T-helper 1 cell treated with Interleukin-12 subunit alpha and Interleukin-12 subunit beta and Interleukin-4 antibody, amounts not matched to agents 30 μg/mL and 1 μg/mL, for 36 hours (primary cell): ENCODE measurements around the gene ATP6V0A1.

ENCODE experiments used
- H3K27ac Mint-ChIP-seq: one replicate; pipeline ENCODE4 v1.8.0; 2021; ENCODE audit warnings: mild to moderate bottlenecking, mixed read lengths
- H3K27me3 Mint-ChIP-seq: one replicate; pipeline ENCODE4 v1.8.0; 2021; ENCODE audit warnings: low read depth, mixed read lengths
- H3K36me3 Mint-ChIP-seq: one replicate; pipeline ENCODE4 v1.8.0; 2021; ENCODE audit warnings: low read depth, mixed read lengths
- H3K4me1 Mint-ChIP-seq: one replicate; pipeline ENCODE4 v1.8.0; 2021; ENCODE audit warnings: low read depth, mixed read lengths
- H3K4me3 Mint-ChIP-seq: one replicate; pipeline ENCODE4 v1.8.0; 2021; ENCODE audit warnings: mild to moderate bottlenecking, moderate library complexity, mixed read lengths
- H3K9me3 Mint-ChIP-seq: one replicate; pipeline ENCODE4 v1.8.0; 2021; ENCODE audit warnings: mixed read lengths

Gene ATP6V0A1

GRCh38 chr17:42484304-42484703 lies 25.6 kb downstream of the ATP6V0A1 start:
- Mint-ChIP-seq H3K4me3 (no peak overlapping the region), H3K4me1 (peaks cover 17% of the 10 kb centered on the region), H3K9me3 (no peaks in the 10 kb centered on the region), H3K27ac (peak overlapping the region; percentile 27), H3K36me3 (peaks cover 36% of the 10 kb centered on the region), H3K27me3 (no peaks in the 10 kb centered on the region)

- Mint-ChIP-seq H3K27ac (no peak overlapping the region), H3K4me3 (no peak overlapping the region), H3K27me3 (no peaks in the 10 kb centered on the region), H3K9me3 (no peaks in the 10 kb centered on the region), H3K4me1 (peaks cover 17% of the 10 kb centered on the region), H3K36me3 (peaks cover 35% of the 10 kb centered on the region)
These were observed 27.0 kb downstream of the ATP6V0A1 start for GRCh38 chr17:42485680-42486079.

- H3K36me3 Mint-ChIP-seq: peaks cover 29% of the 10 kb centered on the region
- peaks cover 17% of the 10 kb centered on the region for H3K4me1 Mint-ChIP-seq
- no peaks in the 10 kb centered on the region for H3K9me3 Mint-ChIP-seq
- H3K27ac Mint-ChIP-seq: peak overlapping the region; percentile 6
- H3K4me3 Mint-ChIP-seq: no peak overlapping the region
- no peaks in the 10 kb centered on the region for H3K27me3 Mint-ChIP-seq
These were observed 29.4 kb downstream of the ATP6V0A1 start for GRCh38 chr17:42488032-42488431.

GRCh38 chr17:42493319-42493718 lies 34.6 kb downstream of the ATP6V0A1 start:
- Mint-ChIP-seq H3K9me3 (no peaks in the 10 kb centered on the region), H3K4me1 (no peaks in the 10 kb centered on the region), H3K4me3 (no peak overlapping the region), H3K27ac (no peak overlapping the region), H3K36me3 (peaks cover 25% of the 10 kb centered on the region), H3K27me3 (no peaks in the 10 kb centered on the region)

GRCh38 chr17:42494673-42495072 lies 36.0 kb downstream of the ATP6V0A1 start:
- Mint-ChIP-seq H3K4me3 (no peak overlapping the region), H3K36me3 (peaks cover 24% of the 10 kb centered on the region), H3K9me3 (no peaks in the 10 kb centered on the region), H3K27me3 (no peaks in the 10 kb centered on the region), H3K27ac (no peak overlapping the region), H3K4me1 (no peaks in the 10 kb centered on the region)

- H3K4me1 Mint-ChIP-seq: no peaks in the 10 kb centered on the region
- H3K27me3 Mint-ChIP-seq: no peaks in the 10 kb centered on the region
- no peak overlapping the region for H3K4me3 Mint-ChIP-seq
- peaks cover 31% of the 10 kb centered on the region for H3K36me3 Mint-ChIP-seq
- no peaks in the 10 kb centered on the region for H3K9me3 Mint-ChIP-seq
- no peak overlapping the region for H3K27ac Mint-ChIP-seq
These were observed 40.1 kb downstream of the ATP6V0A1 start for GRCh38 chr17:42498828-42499227.

GRCh38 chr17:42502091-42502490 lies 43.4 kb downstream of the ATP6V0A1 start:
- no peaks in the 10 kb centered on the region for H3K27me3 Mint-ChIP-seq
- no peaks in the 10 kb centered on the region for H3K9me3 Mint-ChIP-seq
- no peaks in the 10 kb centered on the region for H3K4me1 Mint-ChIP-seq
- no peak overlapping the region for H3K27ac Mint-ChIP-seq
- no peak overlapping the region for H3K4me3 Mint-ChIP-seq
- peaks cover 20% of the 10 kb centered on the region for H3K36me3 Mint-ChIP-seq

- Mint-ChIP-seq H3K4me1 (no peaks in the 10 kb centered on the region), H3K36me3 (peaks cover 22% of the 10 kb centered on the region), H3K27ac (no peak overlapping the region), H3K27me3 (no peaks in the 10 kb centered on the region), H3K9me3 (no peaks in the 10 kb centered on the region), H3K4me3 (no peak overlapping the region)
These were observed 44.2 kb downstream of the ATP6V0A1 start for GRCh38 chr17:42502926-42503325.

- H3K36me3 Mint-ChIP-seq: peaks cover 18% of the 10 kb centered on the region
- peaks cover 6% of the 10 kb centered on the region for H3K4me1 Mint-ChIP-seq
- no peaks in the 10 kb centered on the region for H3K27me3 Mint-ChIP-seq
- H3K27ac Mint-ChIP-seq: no peak overlapping the region
- no peaks in the 10 kb centered on the region for H3K9me3 Mint-ChIP-seq
- H3K4me3 Mint-ChIP-seq: no peak overlapping the region
These were observed 49.0 kb downstream of the ATP6V0A1 start for GRCh38 chr17:42507671-42508070.

GRCh38 chr17:42508426-42509165 lies 49.9 kb downstream of the ATP6V0A1 start:
- Mint-ChIP-seq H3K27ac (no peak overlapping the region), H3K9me3 (no peaks in the 10 kb centered on the region), H3K27me3 (no peaks in the 10 kb centered on the region), H3K4me1 (peaks cover 6% of the 10 kb centered on the region), H3K36me3 (peaks cover 12% of the 10 kb centered on the region), H3K4me3 (no peak overlapping the region)

- H3K4me3 Mint-ChIP-seq: no peak overlapping the region
- no peak overlapping the region for H3K27ac Mint-ChIP-seq
- peaks cover 12% of the 10 kb centered on the region for H3K36me3 Mint-ChIP-seq
- no peaks in the 10 kb centered on the region for H3K9me3 Mint-ChIP-seq
- H3K4me1 Mint-ChIP-seq: peaks cover 6% of the 10 kb centered on the region
- no peaks in the 10 kb centered on the region for H3K27me3 Mint-ChIP-seq
These were observed 50.7 kb downstream of the ATP6V0A1 start for GRCh38 chr17:42509409-42509808.

GRCh38 chr17:42509841-42510240 lies 51.2 kb downstream of the ATP6V0A1 start:
- Mint-ChIP-seq H3K4me1 (peaks cover 6% of the 10 kb centered on the region), H3K36me3 (peaks cover 14% of the 10 kb centered on the region), H3K27ac (no peak overlapping the region), H3K27me3 (no peaks in the 10 kb centered on the region), H3K4me3 (no peak overlapping the region), H3K9me3 (no peaks in the 10 kb centered on the region)

GRCh38 chr17:42512246-42512645 lies 53.6 kb downstream of the ATP6V0A1 start:
- no peak overlapping the region for H3K4me3 Mint-ChIP-seq

GRCh38 chr17:42512733-42513251 lies 54.1 kb downstream of the ATP6V0A1 start:
- H3K27me3 Mint-ChIP-seq: no peaks in the 10 kb centered on the region
- no peaks in the 10 kb centered on the region for H3K9me3 Mint-ChIP-seq
- H3K27ac Mint-ChIP-seq: no peak overlapping the region
- H3K36me3 Mint-ChIP-seq: peaks cover 16% of the 10 kb centered on the region
- peaks cover 9% of the 10 kb centered on the region for H3K4me1 Mint-ChIP-seq
- no peak overlapping the region for H3K4me3 Mint-ChIP-seq

More at GRCh38 chr17:42512246-42512645, 53.6 kb downstream of the ATP6V0A1 start:
- peaks cover 17% of the 10 kb centered on the region for H3K36me3 Mint-ChIP-seq
- H3K4me1 Mint-ChIP-seq: peaks cover 6% of the 10 kb centered on the region
- no peaks in the 10 kb centered on the region for H3K27me3 Mint-ChIP-seq
- H3K9me3 Mint-ChIP-seq: no peaks in the 10 kb centered on the region
- H3K27ac Mint-ChIP-seq: no peak overlapping the region

GRCh38 chr17:42513686-42514085 lies 55.0 kb downstream of the ATP6V0A1 start:
- Mint-ChIP-seq H3K9me3 (no peaks in the 10 kb centered on the region), H3K36me3 (peaks cover 11% of the 10 kb centered on the region)

More at GRCh38 chr17:42513686-42514085, 55.0 kb downstream of the ATP6V0A1 start:
- H3K27me3 Mint-ChIP-seq: no peaks in the 10 kb centered on the region
- H3K27ac Mint-ChIP-seq: no peak overlapping the region
- no peak overlapping the region for H3K4me3 Mint-ChIP-seq
- peaks cover 8% of the 10 kb centered on the region for H3K4me1 Mint-ChIP-seq
